Measurements from ENCODE around the gene PPA2. TPM values are rescaled to one million over a fixed set of nuclear protein-coding genes. Genes with fewer than 3 reads are reported as not detected.
"Not testable (repeated sequence)": the region's sequence is repeated elsewhere in the genome, so short reads cannot be mapped to it uniquely, and the experiment has no call there.

PPA2 gene
- total RNA-seq, 1 experiment from 2014 or later = 76.4 TPM

DNA sequence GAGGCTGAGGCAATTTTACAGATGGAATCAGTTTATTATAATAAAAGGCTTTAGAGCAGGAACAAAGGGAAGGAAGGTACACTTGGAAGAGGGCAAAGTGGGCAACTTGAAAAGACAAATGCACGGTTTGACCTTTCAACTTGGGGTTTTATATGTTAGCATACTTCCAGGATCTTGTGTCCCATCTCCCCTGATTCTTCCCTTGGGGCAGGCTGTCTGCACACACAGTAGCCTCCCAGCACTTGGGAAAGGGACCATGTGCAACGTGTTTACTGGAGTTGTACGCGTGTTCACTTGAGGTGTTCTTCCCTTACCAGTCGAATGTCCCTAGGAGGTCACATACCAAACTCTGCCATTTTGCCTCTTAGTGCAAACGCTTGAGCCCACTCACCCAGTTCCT, 7.3 kb downstream of the PPA2 start:
- TF ChIP-seq, protein P1, sequence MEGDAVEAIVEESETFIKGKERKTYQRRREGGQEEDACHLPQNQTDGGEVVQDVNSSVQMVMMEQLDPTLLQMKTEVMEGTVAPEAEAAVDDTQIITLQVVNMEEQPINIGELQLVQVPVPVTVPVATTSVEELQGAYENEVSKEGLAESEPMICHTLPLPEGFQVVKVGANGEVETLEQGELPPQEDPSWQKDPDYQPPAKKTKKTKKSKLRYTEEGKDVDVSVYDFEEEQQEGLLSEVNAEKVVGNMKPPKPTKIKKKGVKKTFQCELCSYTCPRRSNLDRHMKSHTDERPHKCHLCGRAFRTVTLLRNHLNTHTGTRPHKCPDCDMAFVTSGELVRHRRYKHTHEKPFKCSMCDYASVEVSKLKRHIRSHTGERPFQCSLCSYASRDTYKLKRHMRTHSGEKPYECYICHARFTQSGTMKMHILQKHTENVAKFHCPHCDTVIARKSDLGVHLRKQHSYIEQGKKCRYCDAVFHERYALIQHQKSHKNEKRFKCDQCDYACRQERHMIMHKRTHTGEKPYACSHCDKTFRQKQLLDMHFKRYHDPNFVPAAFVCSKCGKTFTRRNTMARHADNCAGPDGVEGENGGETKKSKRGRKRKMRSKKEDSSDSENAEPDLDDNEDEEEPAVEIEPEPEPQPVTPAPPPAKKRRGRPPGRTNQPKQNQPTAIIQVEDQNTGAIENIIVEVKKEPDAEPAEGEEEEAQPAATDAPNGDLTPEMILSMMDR (conservative IDR thresholded peaks at IDR 0.05) = no peak
- H3K79me2 ChIP-seq (ENCODE audit: insufficient read depth, low read length) = peaks cover 1% of the 10 kb centered on the region; the same call in 1 of the 2 replicates
- no peaks in the 10 kb centered on the region for H3K9me3 Mint-ChIP-seq

DNA sequence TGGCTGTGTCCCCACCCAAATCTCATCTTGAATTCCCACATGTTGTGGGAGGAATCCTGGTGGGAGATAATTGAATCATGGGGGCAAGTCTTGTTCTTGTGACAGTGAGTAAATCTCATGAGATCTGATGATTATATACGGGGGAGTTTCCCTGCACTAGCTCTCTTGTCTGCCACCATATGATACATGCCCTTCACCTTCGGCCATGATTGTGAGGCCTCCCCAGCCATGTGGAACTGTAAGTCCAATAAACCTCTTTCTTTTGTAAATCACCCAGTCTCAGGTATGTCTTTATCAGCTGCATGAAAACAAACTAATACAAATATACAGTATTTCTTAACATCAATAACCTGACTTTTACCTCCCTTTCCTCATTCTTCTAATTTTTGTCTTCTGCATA, 9.3 kb downstream of the PPA2 start:
- H3K79me2 ChIP-seq (ENCODE audit: insufficient read depth, low read length); H3K27me3 ChIP-seq (ENCODE audit: insufficient read depth, low read length): not testable (repeated sequence)

More for the DNA sequence above, 7.3 kb downstream of the PPA2 start:
- Histone ChIP-seq H3K23ac (ENCODE audit: insufficient read length, low read depth, low read length) (no peak overlapping the region), H3K4me2 (ENCODE audit: insufficient read depth, insufficient read length, low read length) (no peak overlapping the region), H3T11ph (ENCODE audit: low read length) (no peak overlapping the region), H3K27me3 (ENCODE audit: insufficient read depth, low read length) (no peaks in the 10 kb centered on the region), H2BK15ac (ENCODE audit: low read depth, low read length) (no peak overlapping the region), H3K9ac (ENCODE audit: extremely low read depth, insufficient read length, low read length) (no peak overlapping the region), H3K56ac (ENCODE audit: insufficient read length, low read depth, low read length) (no peak overlapping the region), H2BK20ac (ENCODE audit: low read depth, low read length, poor library complexity, severe bottlenecking) (no peak overlapping the region), H4K5ac (ENCODE audit: insufficient read length, low read depth, low read length) (no peak overlapping the region), H2BK5ac (ENCODE audit: insufficient read length, low read length) (no peak overlapping the region), H4K20me1 (ENCODE audit: control insufficient read depth, insufficient read depth, insufficient read length) (no peaks in the 10 kb centered on the region), H3K9me3 (ENCODE audit: control insufficient read depth, low read depth, low read length) (no peaks in the 10 kb centered on the region), H3K4me1 (ENCODE audit: insufficient read depth, low read length) (no peaks in the 10 kb centered on the region), H2BK120ac (ENCODE audit: low read depth, low read length, poor library complexity, severe bottlenecking) (no peak overlapping the region), H3K27ac (ENCODE audit: insufficient read length, low read depth, low read length) (no peak overlapping the region), H2AFZ (ENCODE audit: low read length) (no peak overlapping the region), H2AK5ac (ENCODE audit: insufficient read length, low read length) (no peak overlapping the region), H2BK12ac (ENCODE audit: insufficient read length, low read depth, low read length) (no peak overlapping the region), H3K4ac (ENCODE audit: low read depth, low read length) (no peak overlapping the region), H3K79me1 (ENCODE audit: insufficient read depth, low read depth, low read length, poor library complexity, severe bottlenecking) (peaks cover 3% of the 10 kb centered on the region), H4K8ac (replicated peaks; ENCODE audit: insufficient read length, low read depth, low read length) (no peak overlapping the region), H3K18ac (ENCODE audit: insufficient read length, low read depth, low read length) (no peak overlapping the region), H3K14ac (ENCODE audit: insufficient read depth, low read length) (no peak overlapping the region), H4K91ac (ENCODE audit: insufficient read length, low read depth, low read length) (no peak overlapping the region), H3K23me2 (ENCODE audit: insufficient read length, low read depth, low read length, poor library complexity, severe bottlenecking) (no peaks in the 10 kb centered on the region)
- Mint-ChIP-seq H3K4me3 (no peak overlapping the region), H3K27ac (no peak overlapping the region), H3K27me3 (ENCODE audit: low read depth) (no peaks in the 10 kb centered on the region; the same call in 1 of the 2 replicates), H3K36me3 (ENCODE audit: insufficient read depth in 1 of 3, low read depth in 3 of 3) (peaks cover 20 to 38% (median 22%) of the 10 kb centered on the region in 3 experiments; a peak in 6 of 7 replicates), H3K4me1 (peaks cover 6 to 9% of the 10 kb centered on the region in 2 experiments)
- WGBS (ENCODE audit: extremely low coverage, insufficient read length, low lambda C conversion rate) = no CpG with 5 or more reads among the region's 6 CpGs
- DNase-seq = no peak

More for the DNA sequence above, 9.3 kb downstream of the PPA2 start:
- not testable (repeated sequence) for H2AK5ac ChIP-seq (ENCODE audit: insufficient read length, low read length); H3K27ac Mint-ChIP-seq; H3K9me3 ChIP-seq (ENCODE audit: control insufficient read depth, low read depth, low read length); H3K4me3 Mint-ChIP-seq; H3K18ac ChIP-seq (ENCODE audit: insufficient read length, low read depth, low read length); H4K5ac ChIP-seq (ENCODE audit: insufficient read length, low read depth, low read length); H3T11ph ChIP-seq (ENCODE audit: low read length); H2BK15ac ChIP-seq (ENCODE audit: low read depth, low read length); H3K14ac ChIP-seq (ENCODE audit: insufficient read depth, low read length); H3K9me3 Mint-ChIP-seq; H4K91ac ChIP-seq (ENCODE audit: insufficient read length, low read depth, low read length); H3K9ac ChIP-seq (ENCODE audit: extremely low read depth, insufficient read length, low read length); H2BK20ac ChIP-seq (ENCODE audit: low read depth, low read length, poor library complexity, severe bottlenecking); H3K27me3 Mint-ChIP-seq (ENCODE audit: low read depth); H2BK12ac ChIP-seq (ENCODE audit: insufficient read length, low read depth, low read length); H2BK120ac ChIP-seq (ENCODE audit: low read depth, low read length, poor library complexity, severe bottlenecking); DNase-seq; H3K23ac ChIP-seq (ENCODE audit: insufficient read length, low read depth, low read length); H4K20me1 ChIP-seq (ENCODE audit: control insufficient read depth, insufficient read depth, insufficient read length); H3K4me1 Mint-ChIP-seq; H3K27ac ChIP-seq (ENCODE audit: insufficient read length, low read depth, low read length); H4K8ac ChIP-seq (replicated peaks; ENCODE audit: insufficient read length, low read depth, low read length); H3K23me2 ChIP-seq (ENCODE audit: insufficient read length, low read depth, low read length, poor library complexity, severe bottlenecking); H3K79me1 ChIP-seq (ENCODE audit: insufficient read depth, low read depth, low read length, poor library complexity, severe bottlenecking); H2BK5ac ChIP-seq (ENCODE audit: insufficient read length, low read length); H3K56ac ChIP-seq (ENCODE audit: insufficient read length, low read depth, low read length); H3K4ac ChIP-seq (ENCODE audit: low read depth, low read length); H3K4me1 ChIP-seq (ENCODE audit: insufficient read depth, low read length); H3K4me2 ChIP-seq (ENCODE audit: insufficient read depth, insufficient read length, low read length); H2AFZ ChIP-seq (ENCODE audit: low read length)
- no CpG with 5 or more reads among the region's 2 CpGs for WGBS (ENCODE audit: extremely low coverage, insufficient read length, low lambda C conversion rate)
- peaks cover 18 to 38% (median 22%) of the 10 kb centered on the region in 3 experiments; a peak in 6 of 7 replicates for H3K36me3 Mint-ChIP-seq (ENCODE audit: insufficient read depth in 1 of 3, low read depth in 3 of 3)

Measured in H9 (cell line).